CD8-positive, alpha-beta memory T cell (primary cell): ENCODE measurements around the gene CSNK1D. TPM values are rescaled to one million over a fixed set of nuclear protein-coding genes. Genes with fewer than 3 reads are reported as not detected.

Experiments used
- CTCF ChIA-PET: fragments of 350-600 bp; sonication (Branson Sonifier 250); formaldehyde crosslinking; loops from one replicate; lab custom pipeline; 2021; ENCODE audit warnings: antibody characterized with exemption; lab: Charles Lee
- POLR2A ChIA-PET: fragments of 350-600 bp; sonication (Branson Sonifier 250); formaldehyde crosslinking; loops from one replicate; lab custom pipeline; 2021; ENCODE audit warnings: antibody characterized with exemption; lab: Charles Lee
- DNase-seq, 5 donors: peaks; one replicate each; pipeline versions ENCODE4 v3.0.0 to v3.0.0-alpha.2; 2020 to 2022; ENCODE audit warnings: mixed read lengths in 1 of 5
- H3K27ac ChIP-seq: one replicate; pipeline ENCODE4 v1.7.0; 2013; ENCODE audit warnings: low read depth, mild to moderate bottlenecking, low read length, moderate library complexity
- H3K27me3 ChIP-seq: 2 replicates; pipeline ENCODE4 v1.7.0; 2013; ENCODE audit warnings: low read length, mild to moderate bottlenecking; ENCODE audit not compliant: insufficient read depth, poor library complexity, severe bottlenecking
- H3K36me3 ChIP-seq: 2 replicates; pipeline ENCODE4 v1.7.0; 2013; ENCODE audit warnings: mild to moderate bottlenecking, low read length, moderate library complexity; ENCODE audit not compliant: insufficient read depth
- H3K4me1 ChIP-seq: 2 replicates; pipeline ENCODE4 v1.7.0; 2013; ENCODE audit warnings: mild to moderate bottlenecking, low read length, moderate library complexity; ENCODE audit not compliant: insufficient read depth
- H3K4me3 ChIP-seq: 2 replicates; pipeline ENCODE4 v1.7.0; 2013; ENCODE audit warnings: mild to moderate bottlenecking, low read length
- H3K9me3 ChIP-seq: 2 replicates; pipeline ENCODE4 v1.7.0; 2013; ENCODE audit warnings: mild to moderate bottlenecking, low read length
- H3K27ac Mint-ChIP-seq, 8 donors: one replicate each; pipeline ENCODE4 v1.8.0; 2020 to 2021; ENCODE audit warnings: mixed read lengths in 8 of 8, mild to moderate bottlenecking in 6 of 8, inconsistent platforms in 3 of 8, moderate library complexity in 3 of 8
- H3K27me3 Mint-ChIP-seq, 2 donors: one replicate each; pipeline ENCODE4 v1.8.0; 2020 to 2021; ENCODE audit warnings: mixed read lengths in 2 of 2, mild to moderate bottlenecking in 1 of 2, moderate library complexity in 1 of 2
- H3K36me3 Mint-ChIP-seq, 3 donors: one replicate each; pipeline ENCODE4 v1.8.0; 2020 to 2021; ENCODE audit warnings: mixed read lengths in 3 of 3, inconsistent platforms in 1 of 3, mild to moderate bottlenecking in 1 of 3
- H3K4me1 Mint-ChIP-seq, 3 donors: one replicate each; pipeline ENCODE4 v1.8.0; 2020 to 2021; ENCODE audit warnings: mixed read lengths in 3 of 3, inconsistent platforms in 1 of 3, mild to moderate bottlenecking in 1 of 3
- H3K4me3 Mint-ChIP-seq, 7 donors: one replicate each; pipeline ENCODE4 v1.8.0; 2020 to 2021; ENCODE audit warnings: mixed read lengths in 7 of 7, mild to moderate bottlenecking in 6 of 7, moderate library complexity in 4 of 7, inconsistent platforms in 2 of 7
- H3K9me3 Mint-ChIP-seq, 5 donors: one replicate each; pipeline ENCODE4 v1.8.0; 2020 to 2022; ENCODE audit warnings: mixed read lengths in 5 of 5, mild to moderate bottlenecking in 3 of 5, moderate library complexity in 2 of 5, inconsistent platforms in 1 of 5
- polyA plus RNA-seq: library from polyadenylated mRNA; unstranded; fragments of 300-500 nt; fragmentation: Illumina TruSeq; gene quantifications from one replicate; pipeline ENCODE4 v1.2.3, GENCODE V29; 2021
- total RNA-seq, 2 experiments: library from RNA; stranded (reverse); gene quantifications; one replicate each; pipeline ENCODE4 v1.2.3, GENCODE V29; 2021

CSNK1D gene
- total and polyA plus RNA-seq, 3 experiments from 2014 or later, result 74.6 to 141 (median 129) TPM

DNA sequence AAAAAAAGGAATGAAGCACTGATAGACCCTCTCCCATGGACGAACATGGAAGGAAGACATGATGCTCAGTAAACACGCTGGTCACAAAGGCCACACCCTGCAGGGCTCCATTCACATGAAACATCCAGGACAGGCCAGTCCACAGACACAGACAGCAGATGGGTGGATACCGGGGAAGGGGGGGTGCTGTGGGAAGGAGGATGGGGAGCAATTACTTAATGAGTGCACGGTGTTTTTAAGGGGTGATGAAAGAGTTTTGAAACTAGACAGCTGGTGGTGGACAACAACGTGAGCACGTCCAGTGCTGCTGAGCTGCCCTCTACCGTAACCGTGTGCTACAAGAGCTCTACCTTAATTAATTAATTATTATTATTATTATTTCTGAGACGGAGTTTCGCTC is 50.7 kb downstream of the CSNK1D start:
- no peak for DNase-seq
- H3K9me3 ChIP-seq, result no peaks in the 10 kb centered on the region
- Mint-ChIP-seq H3K4me3 (no peak overlapping the region), H3K27me3 (no peaks in the 10 kb centered on the region), H3K9me3 (no peaks in the 10 kb centered on the region), H3K4me1 (peaks cover 0 to 8% (median 6%) of the 10 kb centered on the region in 3 donors), H3K27ac (no peak overlapping the region), H3K36me3 (no peaks in the 10 kb centered on the region)
- H3K4me1 ChIP-seq, result peaks cover 6% of the 10 kb centered on the region
- no peaks in the 10 kb centered on the region for H3K27me3 ChIP-seq
- H3K4me3 ChIP-seq, result no peak overlapping the region
- H3K27ac ChIP-seq, result no peak overlapping the region
- H3K36me3 ChIP-seq, result no peaks in the 10 kb centered on the region
- POLR2A ChIA-PET, result interaction anchor here (0.6 kb wide), 1 partner anchor 11 kb away, joined by 3 read pairs; no protein-coding TSS in a partner anchor
- CTCF ChIA-PET, result interaction anchor here (1.5 kb wide), 1 partner anchor 17 kb away, joined by 3 read pairs; no protein-coding TSS in a partner anchor

DNA sequence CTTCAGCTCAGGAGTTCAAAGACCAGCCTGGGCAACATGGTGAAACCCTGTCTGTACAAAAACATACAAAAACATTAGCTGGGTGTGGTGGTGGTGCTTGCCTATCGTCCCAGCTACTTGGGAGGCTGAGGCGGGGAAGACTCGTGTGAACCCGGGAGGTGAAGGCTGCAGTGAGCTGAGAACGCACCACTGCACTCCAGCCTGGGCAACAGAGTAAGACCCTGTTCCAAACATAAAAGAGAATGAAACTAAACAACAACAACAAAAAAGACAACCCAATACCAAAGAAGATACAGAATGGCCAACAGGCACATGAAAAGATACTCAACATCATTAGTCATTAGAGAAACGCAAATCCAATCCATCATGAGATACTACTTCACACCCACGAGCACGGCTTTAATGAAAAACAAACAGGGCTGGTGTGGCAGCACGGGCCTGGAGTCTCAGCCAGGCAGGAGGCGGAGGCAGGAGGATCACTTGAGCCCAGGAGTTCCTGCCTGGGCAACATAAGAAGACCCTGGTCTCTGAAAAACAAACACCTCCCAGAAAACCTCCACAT is 52.1 kb downstream of the CSNK1D start:
- Histone ChIP-seq H3K9me3 (no peaks in the 10 kb centered on the region), H3K27me3 (no peaks in the 10 kb centered on the region), H3K4me3 (no peak overlapping the region), H3K27ac (no peak overlapping the region), H3K36me3 (no peaks in the 10 kb centered on the region), H3K4me1 (peaks cover 12% of the 10 kb centered on the region)
- Mint-ChIP-seq H3K36me3 (no peaks in the 10 kb centered on the region), H3K9me3 (no peaks in the 10 kb centered on the region), H3K4me1 (peaks cover 1 to 6% (median 6%) of the 10 kb centered on the region in 3 donors), H3K4me3 (peak overlapping the region in 1 of 7 donors; percentile 62), H3K27ac (peak overlapping the region in 4 of 8 donors; percentile 27 to 73 (median 68)), H3K27me3 (no peaks in the 10 kb centered on the region)
- no peak for DNase-seq
- ChIA-PET CTCF (no interaction called here), POLR2A (no interaction called here)

DNA sequence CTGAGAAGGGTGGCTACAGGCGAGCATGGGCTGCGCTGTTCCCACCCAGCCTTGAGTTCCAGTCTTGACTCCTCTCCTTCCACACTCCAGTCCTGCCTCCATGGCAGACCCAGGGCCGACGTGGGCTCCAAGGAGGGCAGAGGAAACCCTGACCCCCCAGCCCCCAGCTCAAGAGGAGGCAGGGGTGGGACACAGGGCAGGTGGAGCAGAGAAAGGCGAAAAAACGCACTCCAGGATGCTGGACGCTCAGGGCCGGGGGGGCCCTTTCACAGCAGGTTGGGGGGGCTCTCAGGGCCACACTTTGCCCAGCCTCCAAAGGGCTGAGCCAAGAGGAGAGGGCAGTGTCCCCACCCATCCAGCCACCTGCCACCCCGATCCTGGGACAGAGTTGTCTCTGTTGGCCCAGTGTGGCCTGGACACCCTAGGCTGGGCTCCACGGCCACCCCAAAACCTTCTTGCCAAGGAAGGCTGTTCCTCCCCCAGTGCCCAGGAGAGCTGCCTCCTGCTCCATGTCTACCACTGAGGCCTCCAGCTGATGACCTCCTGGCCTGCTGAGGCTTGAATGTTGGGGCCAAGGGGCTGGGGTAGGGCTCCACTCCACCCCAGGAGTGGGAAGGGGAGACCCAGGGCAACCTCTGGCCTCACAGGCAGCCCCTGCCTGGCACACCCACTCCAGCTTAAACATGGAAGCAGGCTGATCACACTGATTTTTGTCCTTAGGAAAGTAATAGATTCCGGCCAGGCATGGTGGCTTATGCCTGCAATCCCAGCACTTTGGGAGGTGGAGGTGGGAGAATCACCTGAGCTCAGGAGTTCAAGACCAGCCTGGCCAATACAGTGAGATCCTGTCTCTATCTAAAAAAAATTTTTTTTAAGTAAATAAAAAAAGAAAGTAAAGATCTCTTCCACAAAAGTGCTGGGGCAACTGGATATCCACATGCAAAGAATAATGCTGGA is 53.5 kb downstream of the CSNK1D start:
- no peaks in the 10 kb centered on the region for H3K36me3 ChIP-seq
- no peak overlapping the region for H3K4me3 ChIP-seq
- POLR2A ChIA-PET, result no interaction called here
- Mint-ChIP-seq H3K27me3 (peaks cover 0 to under 1% of the 10 kb centered on the region in 2 donors), H3K4me1 (peaks cover 9 to 18% (median 14%) of the 10 kb centered on the region in 3 donors), H3K36me3 (no peaks in the 10 kb centered on the region), H3K27ac (peak overlapping the region in 1 of 8 donors; percentile 19), H3K4me3 (no peak overlapping the region), H3K9me3 (no peaks in the 10 kb centered on the region)
- CTCF ChIA-PET, result interaction anchor here (0.6 to 0.9 kb wide), 2 partner anchors 10 to 30 kb away, joined by 3 read pairs; no protein-coding TSS in a partner anchor
- no peak overlapping the region for H3K27ac ChIP-seq
- peaks cover 21% of the 10 kb centered on the region for H3K4me1 ChIP-seq
- H3K27me3 ChIP-seq, result no peaks in the 10 kb centered on the region
- DNase-seq, result no peak
- H3K9me3 ChIP-seq, result no peaks in the 10 kb centered on the region

- DNase-seq, result no peak
- Histone ChIP-seq H3K27me3 (no peaks in the 10 kb centered on the region), H3K36me3 (no peaks in the 10 kb centered on the region), H3K4me3 (no peak overlapping the region), H3K4me1 (peaks cover 21% of the 10 kb centered on the region), H3K27ac (no peak overlapping the region), H3K9me3 (no peaks in the 10 kb centered on the region)
- H3K27ac Mint-ChIP-seq, result no peak overlapping the region
- H3K27me3 Mint-ChIP-seq, result peaks cover 0 to 3% of the 10 kb centered on the region in 2 donors
- POLR2A ChIA-PET, result no interaction called here
- H3K36me3 Mint-ChIP-seq, result no peaks in the 10 kb centered on the region
- no peaks in the 10 kb centered on the region for H3K9me3 Mint-ChIP-seq
- peak overlapping the region in 1 of 7 donors; percentile 56 for H3K4me3 Mint-ChIP-seq
- H3K4me1 Mint-ChIP-seq, result peaks cover 12 to 24% (median 20%) of the 10 kb centered on the region in 3 donors
- CTCF ChIA-PET, result no interaction called here
These were observed 54.4 kb downstream of the CSNK1D start for GRCh38 chr17:82219083-82219482.

- Mint-ChIP-seq H3K9me3 (no peaks in the 10 kb centered on the region), H3K4me1 (peaks cover 14 to 30% (median 22%) of the 10 kb centered on the region in 3 donors), H3K27ac (no peak overlapping the region), H3K36me3 (no peaks in the 10 kb centered on the region), H3K4me3 (peak overlapping the region in 1 of 7 donors; percentile 56), H3K27me3 (peaks cover 0 to 3% of the 10 kb centered on the region in 2 donors)
- H3K4me1 ChIP-seq, result peaks cover 23% of the 10 kb centered on the region
- H3K27me3 ChIP-seq, result no peaks in the 10 kb centered on the region
- H3K4me3 ChIP-seq, result no peak overlapping the region
- ChIA-PET POLR2A (interaction anchor here (0.5 kb wide), 1 partner anchor 12 kb away, joined by 3 read pairs; no protein-coding TSS in a partner anchor), CTCF (no interaction called here)
- DNase-seq, result no peak
- no peaks in the 10 kb centered on the region for H3K36me3 ChIP-seq
- H3K27ac ChIP-seq, result no peak overlapping the region
- no peaks in the 10 kb centered on the region for H3K9me3 ChIP-seq
These were observed 55.0 kb downstream of the CSNK1D start for GRCh38 chr17:82218349-82219075.

GRCh38 chr17:82217530-82218204 is 55.8 kb downstream of the CSNK1D start:
- H3K4me3 ChIP-seq, result no peak overlapping the region
- H3K4me3 Mint-ChIP-seq, result no peak overlapping the region
- H3K27ac Mint-ChIP-seq, result peak overlapping the region in 2 of 8 donors; percentile 17 to 43
- ChIA-PET POLR2A (interaction anchor here (0.5 kb wide), 1 partner anchor 12 kb away, joined by 3 read pairs; no protein-coding TSS in a partner anchor), CTCF (no interaction called here)
- H3K27me3 ChIP-seq, result no peaks in the 10 kb centered on the region
- no peaks in the 10 kb centered on the region for H3K9me3 Mint-ChIP-seq
- H3K27me3 Mint-ChIP-seq, result peaks cover 0 to 3% of the 10 kb centered on the region in 2 donors
- peaks cover 17 to 33% (median 24%) of the 10 kb centered on the region in 3 donors for H3K4me1 Mint-ChIP-seq
- H3K4me1 ChIP-seq, result peaks cover 26% of the 10 kb centered on the region
- no peaks in the 10 kb centered on the region for H3K36me3 ChIP-seq
- no peaks in the 10 kb centered on the region for H3K36me3 Mint-ChIP-seq
- H3K9me3 ChIP-seq, result no peaks in the 10 kb centered on the region
- no peak for DNase-seq
- H3K27ac ChIP-seq, result peak overlapping the region; percentile 59

DNA sequence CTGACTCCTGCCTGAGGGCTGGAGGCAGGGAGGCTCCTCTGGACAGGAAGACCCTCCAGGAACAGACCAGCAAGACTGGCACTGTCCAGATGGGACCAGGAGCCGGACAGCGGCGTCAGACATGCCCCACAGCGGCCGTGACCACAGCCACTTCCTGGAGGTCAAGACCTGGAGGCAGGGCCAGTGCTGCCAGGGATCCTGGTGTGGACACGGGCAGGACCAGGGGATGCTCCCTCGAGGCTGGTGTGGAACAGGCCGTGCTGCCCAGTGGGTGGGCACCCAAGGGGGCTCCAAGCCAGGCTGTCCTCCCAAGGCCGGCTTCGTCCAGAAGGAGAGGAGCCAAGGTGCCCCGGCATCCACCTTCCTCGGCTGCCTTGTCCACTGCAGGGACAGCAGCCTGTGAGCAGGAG is 56.4 kb downstream of the CSNK1D start:
- H3K36me3 Mint-ChIP-seq, result no peaks in the 10 kb centered on the region
- peak overlapping the region; percentile 59 for H3K27ac ChIP-seq
- no peaks in the 10 kb centered on the region for H3K9me3 ChIP-seq
- peaks cover 26% of the 10 kb centered on the region for H3K4me1 ChIP-seq
- H3K27me3 ChIP-seq, result no peaks in the 10 kb centered on the region
- ChIA-PET CTCF (no interaction called here), POLR2A (no interaction called here)
- H3K27ac Mint-ChIP-seq, result peak overlapping the region in 6 of 8 donors; percentile 54 to 95 (median 86)
- H3K4me1 Mint-ChIP-seq, result peaks cover 17 to 33% (median 24%) of the 10 kb centered on the region in 3 donors
- H3K36me3 ChIP-seq, result no peaks in the 10 kb centered on the region
- H3K4me3 Mint-ChIP-seq, result no peak overlapping the region
- H3K9me3 Mint-ChIP-seq, result no peaks in the 10 kb centered on the region
- DNase-seq, result no peak
- H3K27me3 Mint-ChIP-seq, result peaks cover 0 to 3% of the 10 kb centered on the region in 2 donors
- H3K4me3 ChIP-seq, result no peak overlapping the region
